Measurements from ENCODE around the gene POLR1B.

GRCh38 chr2:112588611-112589045, 46.4 kb downstream of the POLR1B start:
- no peak for TF ChIP-seq POLR2AphosphoS5 (IDR thresholded peaks at IDR 0.05; ENCODE audit: low read depth)
- TF ChIP-seq CTCF (conservative IDR thresholded peaks at IDR 0.05; ENCODE audit: low read depth in 2 of 2): no peak
- no peak for TF ChIP-seq EZH2 (IDR thresholded peaks at IDR 0.05; ENCODE audit: low read depth, unreplicated experiment)
- no peak for TF ChIP-seq JUNB (IDR thresholded peaks at IDR 0.05; ENCODE audit: unreplicated experiment)
- TF ChIP-seq EZH2phosphoT487 (IDR thresholded peaks at IDR 0.05; ENCODE audit: unreplicated experiment): no peak

Data from GM23338 (cell line).